HG03439 (cell line): ENCODE data around the gene IGF2.

Source experiments
- ATAC-seq: cut with Tn5 transposase; IDR thresholded peaks from one replicate; pipeline ENCODE4 v1.9.1; 2021; ENCODE audit warnings: mild to moderate bottlenecking, moderate library complexity; ENCODE audit not compliant: unreplicated experiment

The IGF2 gene

DNA sequence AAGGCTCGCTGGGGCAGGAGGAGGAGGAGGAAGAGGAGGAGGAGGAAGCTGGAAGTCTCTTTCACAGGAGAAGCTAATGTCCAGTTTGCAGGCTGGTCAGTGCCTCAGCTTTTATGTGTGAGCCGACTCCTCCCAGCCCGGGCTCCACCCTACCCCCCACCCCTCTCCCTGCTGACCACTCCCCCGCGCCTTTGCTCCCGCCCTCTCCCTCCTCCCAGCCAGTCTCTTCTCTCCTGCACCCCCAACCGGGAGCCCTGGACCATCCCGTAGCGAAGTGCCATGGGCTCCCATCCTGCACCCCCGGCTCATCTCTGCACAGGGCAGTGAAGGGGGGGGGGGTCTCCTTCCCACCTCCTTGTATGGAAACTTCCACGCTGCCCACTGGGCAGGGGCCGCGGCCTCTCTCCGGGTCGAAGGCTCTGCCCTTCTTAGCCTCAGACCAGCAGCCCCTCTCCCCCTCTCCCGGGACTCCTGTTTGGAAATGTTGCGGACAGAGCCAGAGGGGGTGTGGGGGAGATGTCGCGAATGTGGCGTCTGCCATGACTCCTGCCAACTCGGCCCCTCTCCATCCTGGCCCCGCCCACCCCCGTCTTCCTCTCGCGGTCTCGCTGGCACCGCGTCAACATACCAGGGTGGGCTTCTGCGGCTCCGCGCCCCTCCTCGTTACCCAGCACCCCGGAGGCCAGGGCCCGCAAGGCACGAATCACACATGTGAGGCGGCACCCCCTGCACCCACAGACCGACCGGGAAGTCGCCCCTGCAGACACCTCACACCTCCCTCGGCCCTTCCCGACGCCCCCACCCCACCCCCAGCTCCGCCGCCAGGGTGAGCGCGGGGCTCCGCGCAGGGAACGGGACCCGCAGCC lies 1.8 kb downstream of the IGF2 start:
- ATAC-seq, result no peak

GRCh38 chr11:2136952-2137201 lies 2.3 kb downstream of the IGF2 start:
- no peak for ATAC-seq

DNA sequence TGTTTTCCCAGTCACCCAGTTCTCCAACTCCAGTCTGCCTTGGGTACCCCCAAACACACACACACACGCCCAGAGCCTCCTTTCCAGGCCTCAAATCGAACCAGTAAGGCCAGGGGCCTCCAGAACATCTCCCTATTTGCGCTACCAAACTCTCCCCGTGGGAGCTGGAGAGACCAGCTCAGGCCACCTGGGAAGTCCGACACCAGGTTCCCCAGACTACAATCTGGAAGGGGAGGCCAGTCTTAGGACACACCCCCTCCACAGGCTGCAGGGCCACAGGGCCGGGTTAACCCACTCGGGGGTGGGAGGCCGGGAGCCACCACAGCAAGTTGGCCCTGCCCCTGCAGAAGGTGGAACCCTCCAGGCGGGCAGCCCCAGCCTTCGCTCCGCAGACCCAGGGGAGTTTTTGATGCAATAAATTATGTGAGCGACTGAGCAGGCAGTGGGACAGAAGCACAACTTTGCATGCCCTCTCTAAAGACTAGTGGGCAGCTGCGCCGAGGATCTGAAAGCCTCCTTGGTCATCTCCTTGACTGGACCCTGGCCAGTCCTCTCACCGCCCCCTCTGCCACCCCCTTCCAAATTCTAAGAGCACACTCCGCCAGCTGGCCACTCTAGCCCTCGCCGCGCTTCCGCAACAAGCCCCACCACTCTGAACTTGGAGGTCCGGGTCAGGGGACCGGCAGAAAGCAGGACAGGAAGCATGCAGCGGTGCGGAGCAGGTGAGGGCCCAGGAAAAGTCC lies 2.8 kb downstream of the IGF2 start:
- ATAC-seq, result no peak

GRCh38 chr11:2135648-2136201 lies 3.5 kb downstream of the IGF2 start:
- no peak for ATAC-seq

DNA sequence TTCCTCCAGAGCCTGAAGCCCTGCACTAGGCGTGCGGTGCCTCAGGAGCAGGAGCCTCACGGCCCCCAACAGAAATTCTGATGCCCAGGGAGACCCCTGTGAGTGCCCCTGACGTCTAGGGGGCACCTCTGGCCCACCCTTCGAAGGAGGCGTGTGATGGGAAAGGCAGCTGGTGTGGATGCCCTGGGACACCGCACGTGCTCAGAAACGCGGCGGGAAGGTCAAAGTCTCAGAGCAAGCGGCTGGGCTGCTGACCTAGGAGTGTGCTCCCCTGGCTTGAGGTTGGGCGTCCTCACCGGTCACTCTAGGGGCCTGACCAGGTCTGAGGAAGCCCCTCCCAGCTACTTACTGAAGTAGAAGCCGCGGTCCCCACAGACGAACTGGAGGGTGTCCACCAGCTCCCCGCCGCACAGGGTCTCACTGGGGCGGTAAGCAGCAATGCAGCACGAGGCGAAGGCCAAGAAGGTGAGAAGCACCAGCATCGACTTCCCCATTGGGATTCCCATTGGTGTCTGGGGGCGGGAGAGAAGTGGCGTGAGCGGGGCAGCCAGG lies 4.1 kb downstream of the IGF2 start:
- ATAC-seq, result no peak

GRCh38 chr11:2134022-2135010 lies 4.9 kb downstream of the IGF2 start:
- no peak for ATAC-seq

- ATAC-seq, result no peak
Measured at GRCh38 chr11:2133241-2134021, 5.8 kb downstream of the IGF2 start.

DNA sequence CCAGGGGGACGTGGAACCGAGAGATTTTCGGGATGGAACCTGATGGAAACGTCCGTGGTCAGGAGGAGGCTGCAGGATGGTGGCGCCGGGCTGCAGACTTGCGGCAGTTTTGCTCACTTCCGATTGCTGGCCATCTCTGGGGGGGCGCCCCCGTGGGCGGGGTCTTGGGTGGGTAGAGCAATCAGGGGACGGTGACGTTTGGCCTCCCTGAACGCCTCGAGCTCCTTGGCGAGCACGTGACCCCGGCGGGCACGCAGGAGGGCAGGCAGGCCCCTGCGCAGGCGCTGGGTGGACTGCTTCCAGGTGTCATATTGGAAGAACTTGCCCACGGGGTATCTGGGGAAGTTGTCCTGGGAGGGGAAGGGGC lies 6.3 kb downstream of the IGF2 start:
- no peak for ATAC-seq

GRCh38 chr11:2132246-2132645 lies 6.9 kb downstream of the IGF2 start:
- ATAC-seq, result no peak

- ATAC-seq, result no peak
Measured at GRCh38 chr11:2131371-2132236, 7.6 kb downstream of the IGF2 start.

DNA sequence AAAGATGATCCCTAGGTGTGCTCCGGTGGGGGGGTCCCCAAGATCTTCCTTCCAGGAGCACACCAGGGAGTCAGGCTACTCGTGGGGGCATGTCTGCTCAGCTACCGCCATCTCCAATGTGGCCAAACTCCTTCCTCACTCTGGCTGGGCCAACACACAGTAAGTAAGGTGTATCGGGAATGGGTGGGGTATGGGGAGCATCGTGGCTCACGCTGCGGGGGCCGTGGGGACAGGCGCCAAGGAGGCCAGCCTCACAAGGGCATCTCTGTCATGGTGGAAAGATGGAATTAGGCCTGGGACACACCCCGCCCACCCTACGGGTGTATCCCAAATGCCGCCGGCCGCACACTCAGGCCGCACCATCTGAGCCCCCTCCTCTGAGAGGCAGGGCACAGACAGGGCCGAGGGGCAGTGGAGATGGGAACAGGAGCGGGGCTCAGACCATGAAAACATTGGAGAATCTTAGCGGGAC lies 8.3 kb downstream of the IGF2 start:
- ATAC-seq, result no peak

- ATAC-seq, result no peak
Measured at GRCh38 chr11:2129699-2130366, 9.4 kb downstream of the IGF2 start.

DNA sequence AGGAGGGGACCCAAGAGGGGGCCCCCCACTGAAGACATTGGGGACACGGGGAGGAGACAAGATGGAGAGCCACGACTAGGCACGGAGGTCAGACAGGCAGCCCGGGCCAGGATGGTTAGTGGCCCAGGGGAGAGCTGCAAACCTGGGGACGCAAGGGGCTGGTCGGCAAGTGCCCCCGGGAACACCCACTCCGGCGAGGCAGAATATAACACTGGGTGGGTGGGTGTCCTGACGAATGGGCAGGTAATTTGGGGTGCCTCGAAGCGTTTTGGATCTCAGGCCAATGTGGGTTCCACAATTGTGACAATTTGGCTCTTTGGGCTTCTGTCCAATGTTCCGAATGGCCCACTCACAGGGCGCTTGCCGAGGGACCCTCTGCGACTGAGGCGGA lies 9.9 kb downstream of the IGF2 start:
- no peak for ATAC-seq

DNA sequence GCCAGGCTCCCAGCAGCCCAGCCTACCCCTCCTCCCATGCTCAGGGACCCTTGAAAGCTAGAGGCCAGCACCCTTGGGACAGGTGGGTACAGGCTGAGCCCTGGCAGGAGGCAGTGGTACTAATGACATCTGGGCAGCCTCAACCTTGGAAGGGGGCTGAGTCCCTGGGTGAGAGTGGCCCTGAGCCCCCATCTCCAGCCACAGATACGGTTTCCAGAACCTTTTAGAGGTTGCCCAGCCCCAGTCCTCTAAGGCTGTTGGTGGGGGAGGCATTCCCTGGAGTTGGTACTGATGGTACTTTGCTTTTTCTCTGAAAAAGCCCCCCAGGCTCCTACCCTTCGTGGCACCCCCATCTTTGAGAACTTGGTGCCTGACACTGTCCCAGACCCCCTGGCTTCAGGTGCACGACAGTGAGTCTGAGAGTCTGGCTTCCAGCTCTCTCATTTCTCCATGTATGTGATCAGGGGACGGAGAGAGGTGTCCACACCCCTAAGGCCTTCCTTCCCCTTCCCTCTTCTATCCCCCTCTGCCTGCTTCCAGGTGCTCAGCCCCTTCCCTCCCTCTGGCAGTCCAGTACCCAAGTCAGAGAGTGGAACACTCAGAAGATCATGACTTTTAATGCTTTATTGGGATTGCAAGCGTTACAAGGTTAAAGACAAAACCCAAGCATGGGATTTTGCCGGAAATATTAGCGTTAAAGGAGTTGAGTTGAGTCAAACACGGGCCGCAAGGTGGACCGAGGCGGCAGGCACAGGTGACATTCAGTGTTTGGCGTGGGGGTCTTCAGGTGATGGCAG lies 10.5 kb downstream of the IGF2 start:
- ATAC-seq, result no peak

GRCh38 chr11:2128130-2128510 lies 11.1 kb downstream of the IGF2 start:
- ATAC-seq, result no peak

DNA sequence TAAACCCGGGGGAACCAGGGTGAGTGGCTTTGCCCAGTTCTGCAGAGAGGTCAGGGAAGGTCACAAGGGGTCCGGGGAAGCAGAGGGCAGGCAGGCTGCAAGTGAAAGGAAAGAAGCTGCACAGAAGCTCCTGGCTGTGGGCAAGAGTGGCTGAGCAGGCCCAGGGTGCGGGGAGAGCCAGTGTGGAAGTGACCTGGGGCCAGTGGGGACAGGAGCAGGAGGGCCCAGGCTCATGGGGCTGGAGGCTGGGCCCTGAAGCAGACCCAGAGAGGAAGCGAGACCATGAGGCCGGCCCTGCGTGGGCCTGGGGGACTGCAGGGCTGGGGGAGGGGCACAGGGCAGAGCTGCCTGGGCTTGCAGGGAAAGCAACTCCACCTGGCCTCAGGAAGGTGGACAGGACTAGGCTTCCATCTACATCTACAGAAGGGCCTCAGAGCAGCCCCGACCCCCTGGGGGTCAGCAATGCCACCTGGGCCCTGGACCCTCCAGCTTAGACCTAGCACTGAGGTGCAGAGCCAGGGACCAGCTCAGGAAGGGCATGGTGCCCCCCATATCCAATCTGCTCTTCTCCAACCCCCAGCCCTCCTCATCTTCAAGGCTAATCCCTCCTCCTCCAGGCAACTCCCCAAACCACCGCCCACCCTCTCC lies 11.6 kb downstream of the IGF2 start:
- ATAC-seq, result no peak

GRCh38 chr11:2126520-2127085 lies 12.6 kb downstream of the IGF2 start:
- no peak for ATAC-seq
